H9 (cell line): ENCODE results near the gene WDR74. TPM values are rescaled to one million over a fixed set of nuclear protein-coding genes. Genes with fewer than 3 reads are reported as not detected.

Experiments used
- DNase-seq: peaks from one replicate; pipeline ENCODE4 v3.0.0-alpha.2; 2017
- H2AFZ ChIP-seq: one replicate; pipeline ENCODE4 v1.6.1; 2013; ENCODE audit warnings: mild to moderate bottlenecking, low read length, control low read depth, moderate library complexity
- H2AK5ac ChIP-seq: 2 replicates; pipeline ENCODE4 v1.6.1; 2013; ENCODE audit warnings: low read length, control low read depth, mixed read lengths; ENCODE audit not compliant: insufficient read length
- H2BK120ac ChIP-seq: one replicate; pipeline ENCODE4 v1.6.1; 2013; ENCODE audit warnings: low read depth, mild to moderate bottlenecking, low read length, control low read depth, inconsistent platforms; ENCODE audit not compliant: poor library complexity, severe bottlenecking
- H2BK12ac ChIP-seq: 2 replicates; pipeline ENCODE4 v1.6.1; 2013; ENCODE audit warnings: low read length, control low read depth, mixed read lengths, low read depth; ENCODE audit not compliant: insufficient read length
- H2BK15ac ChIP-seq: 2 replicates; pipeline ENCODE4 v1.6.1; 2013; ENCODE audit warnings: low read depth, low read length, control low read depth
- H2BK20ac ChIP-seq: one replicate; pipeline ENCODE4 v1.6.1; 2013; ENCODE audit warnings: low read depth, mild to moderate bottlenecking, low read length, control low read depth, inconsistent platforms; ENCODE audit not compliant: poor library complexity, severe bottlenecking
- H2BK5ac ChIP-seq: 2 replicates; pipeline ENCODE4 v1.6.1; 2013; ENCODE audit warnings: low read length, control low read depth, mixed read lengths; ENCODE audit not compliant: insufficient read length
- H3K14ac ChIP-seq: 2 replicates; pipeline ENCODE4 v1.6.1; 2013; ENCODE audit warnings: low read length, control low read depth; ENCODE audit not compliant: insufficient read depth
- H3K18ac ChIP-seq: 2 replicates; pipeline ENCODE4 v1.6.1; 2013; ENCODE audit warnings: low read depth, mild to moderate bottlenecking, mixed read lengths, low read length, control low read depth; ENCODE audit not compliant: insufficient read length
- H3K23ac ChIP-seq: 2 replicates; pipeline ENCODE4 v1.6.1; 2013; ENCODE audit warnings: low read length, control low read depth, mixed read lengths, low read depth; ENCODE audit not compliant: insufficient read length
- H3K23me2 ChIP-seq: 2 replicates; pipeline ENCODE4 v1.6.1; 2013; ENCODE audit warnings: low read depth, mild to moderate bottlenecking, mixed read lengths, low read length, control low read depth; ENCODE audit not compliant: insufficient read length, poor library complexity, severe bottlenecking
- H3K27ac ChIP-seq: 2 replicates; pipeline ENCODE4 v1.5.1; 2013; ENCODE audit warnings: low read length, control low read depth, mixed read lengths, low read depth; ENCODE audit not compliant: insufficient read length
- H3K27me3 ChIP-seq: 2 replicates; pipeline ENCODE4 v1.6.1; 2013; ENCODE audit warnings: low read length, control low read depth, inconsistent platforms; ENCODE audit not compliant: insufficient read depth
- H3K4ac ChIP-seq: 2 replicates; pipeline ENCODE4 v1.6.1; 2013; ENCODE audit warnings: low read depth, mild to moderate bottlenecking, control low read depth, inconsistent platforms, low read length, moderate library complexity
- H3K4me1 ChIP-seq: 2 replicates; pipeline ENCODE4 v1.6.1; 2013; ENCODE audit warnings: low read length, control low read depth, inconsistent platforms; ENCODE audit not compliant: insufficient read depth
- H3K4me2 ChIP-seq: 2 replicates; pipeline ENCODE4 v1.6.1; 2013; ENCODE audit warnings: low read length, control low read depth, mixed read lengths; ENCODE audit not compliant: insufficient read length, insufficient read depth
- H3K56ac ChIP-seq: 2 replicates; pipeline ENCODE4 v1.6.1; 2013; ENCODE audit warnings: low read depth, mild to moderate bottlenecking, mixed read lengths, low read length, control low read depth; ENCODE audit not compliant: insufficient read length
- H3K79me1 ChIP-seq: 2 replicates; pipeline ENCODE4 v1.6.1; 2013; ENCODE audit warnings: low read depth, mild to moderate bottlenecking, moderate library complexity, low read length, control low read depth, inconsistent platforms; ENCODE audit not compliant: insufficient read depth, poor library complexity, severe bottlenecking
- H3K79me2 ChIP-seq: 2 replicates; pipeline ENCODE4 v1.6.1; 2013; ENCODE audit warnings: low read length, control low read depth, inconsistent platforms; ENCODE audit not compliant: insufficient read depth
- H3K9ac ChIP-seq: 2 replicates; pipeline ENCODE4 v1.6.1; 2013; ENCODE audit warnings: low read length, control low read depth, mixed read lengths; ENCODE audit not compliant: insufficient read length; ENCODE audit errors: extremely low read depth
- H3K9me3 ChIP-seq: one replicate; pipeline ENCODE4 v1.6.1; 2013; ENCODE audit warnings: low read depth, low read length, inconsistent platforms; ENCODE audit not compliant: control insufficient read depth
- H3T11ph ChIP-seq: one replicate; pipeline ENCODE4 v1.6.1; 2013; ENCODE audit warnings: mild to moderate bottlenecking, low read length, control low read depth, inconsistent platforms
- H4K20me1 ChIP-seq: one replicate; pipeline ENCODE4 v1.6.1; 2013; ENCODE audit not compliant: control insufficient read depth, insufficient read length, insufficient read depth
- H4K5ac ChIP-seq: 2 replicates; pipeline ENCODE4 v1.6.1; 2013; ENCODE audit warnings: low read depth, mild to moderate bottlenecking, mixed read lengths, low read length, control low read depth; ENCODE audit not compliant: insufficient read length
- H4K8ac ChIP-seq: replicated peaks from 2 replicates; pipeline ENCODE4 v1.6.1; 2013; ENCODE audit warnings: low read length, control low read depth, mixed read lengths, low read depth; ENCODE audit not compliant: insufficient read length
- H4K91ac ChIP-seq: 2 replicates; pipeline ENCODE4 v1.6.1; 2013; ENCODE audit warnings: low read depth, mild to moderate bottlenecking, moderate library complexity, mixed read lengths, low read length, control low read depth; ENCODE audit not compliant: insufficient read length
- H3K27ac Mint-ChIP-seq, 3 experiments: 2 replicates in 2 of 3; 3 replicates in 1 of 3; pipeline ENCODE4 v1.8.0; 2020 to 2021; ENCODE audit warnings: mixed read lengths in 3 of 3, mild to moderate bottlenecking in 1 of 3, moderate library complexity in 1 of 3
- H3K27me3 Mint-ChIP-seq: 2 replicates; pipeline ENCODE4 v1.8.0; 2021; ENCODE audit warnings: low read depth, mild to moderate bottlenecking, moderate library complexity, mixed read lengths
- H3K36me3 Mint-ChIP-seq, 3 experiments: 2 replicates in 2 of 3; 3 replicates in 1 of 3; pipeline ENCODE4 v1.8.0; 2020 to 2021; ENCODE audit warnings: low read depth in 3 of 3, mixed read lengths in 3 of 3; ENCODE audit not compliant: insufficient read depth in 1 of 3
- H3K4me1 Mint-ChIP-seq, 2 experiments: 2 replicates each; pipeline ENCODE4 v1.8.0; 2020; ENCODE audit warnings: mixed read lengths in 2 of 2
- H3K4me3 Mint-ChIP-seq, 2 experiments: 2 replicates in 1 of 2; 3 replicates in 1 of 2; pipeline ENCODE4 v1.8.0; 2020 to 2021; ENCODE audit warnings: mild to moderate bottlenecking in 2 of 2, mixed read lengths in 2 of 2, moderate library complexity in 1 of 2
- H3K9me3 Mint-ChIP-seq, 2 experiments: 2 replicates in 1 of 2; 3 replicates in 1 of 2; pipeline ENCODE4 v1.8.0; 2020; ENCODE audit warnings: mild to moderate bottlenecking in 2 of 2, mixed read lengths in 2 of 2, moderate library complexity in 1 of 2
- CTCF ChIP-seq: fragments of 200-600 bp; sonication (generic); conservative IDR thresholded peaks from 3 replicates; pipeline ENCODE4 v1.8.0; 2021; ENCODE audit warnings: antibody characterized with exemption, mild to moderate bottlenecking
- WGBS: extraction: QIAGEN DNeasy Blood & Tissue Kit; methylation state at CpG from one replicate; pipeline ENCODE4 v1.1.7; 2013; ENCODE audit warnings: missing lambda C conversion rate, low lambda C conversion rate, mixed read lengths; ENCODE audit not compliant: insufficient read length; ENCODE audit errors: extremely low coverage; 5-methylcytosine and 5-hydroxymethylcytosine counted together
- total RNA-seq: library from RNA; stranded (reverse); gene quantifications from 2 replicates; pipeline ENCODE4 v1.2.1, GENCODE V29; 2021

The WDR74 gene
- total RNA-seq, 1 experiment from 2014 or later, result 121 TPM

DNA sequence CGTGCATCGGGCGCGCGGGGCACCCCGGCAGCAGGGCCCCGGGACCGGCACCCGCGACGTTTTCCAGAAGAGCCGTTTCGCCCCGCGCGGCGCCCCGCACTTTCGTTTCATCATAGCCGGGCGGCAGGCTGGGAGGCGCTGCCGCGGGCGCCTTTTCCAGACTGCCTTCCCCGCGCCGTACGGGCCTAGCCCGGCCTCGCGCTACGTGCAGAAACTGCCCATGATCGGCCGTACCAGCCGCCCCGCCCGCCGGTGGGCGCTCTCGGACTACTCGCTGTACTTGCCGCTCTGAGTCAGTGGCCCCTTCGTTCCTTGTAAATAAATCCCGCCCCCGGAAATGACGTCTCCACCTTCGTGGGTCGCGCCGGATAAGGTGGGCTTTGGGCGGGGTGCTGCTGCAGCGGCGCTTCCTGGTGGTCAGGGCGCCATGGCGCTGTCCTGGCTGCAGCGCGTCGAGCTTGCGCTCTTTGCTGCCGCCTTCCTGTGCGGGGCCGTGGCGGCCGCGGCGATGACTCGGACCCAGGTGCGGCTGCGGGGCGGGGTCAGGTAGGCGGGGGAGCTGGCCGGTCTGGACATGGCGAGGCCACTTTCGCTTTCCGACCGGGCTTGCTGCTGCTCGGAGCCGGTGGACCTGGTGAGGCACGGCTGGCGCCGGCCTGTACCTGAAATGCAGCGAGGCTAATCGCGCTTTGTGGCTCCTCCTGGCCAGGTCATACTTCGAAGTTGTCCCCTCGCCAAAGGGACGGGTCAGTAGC, 52.2 kb downstream of the WDR74 start, which contains the start of gene TMEM179B:
TMEM179B (plus strand) TSS at position 398 of the 755 bp plus-strand sequence; CDS start at position 428, 30 bp downstream.
- DNase-seq, result peak; percentile 98
- Mint-ChIP-seq H3K36me3 (peaks cover 24 to 68% (median 49%) of the 10 kb centered on the region in 3 experiments), H3K4me3 (peak within 1 kb of the TSS; percentile 89 to 94), H3K27ac (peak within 1 kb of the TSS; percentile 94 to 98 (median 96)), H3K27me3 (no peaks in the 10 kb centered on the region; the same call in 1 of the 2 replicates), H3K9me3 (no peaks in the 10 kb centered on the region; a peak in 1 of 5 replicates), H3K4me1 (peaks cover 24 to 32% of the 10 kb centered on the region in 2 experiments)
- Histone ChIP-seq H4K20me1 (no peaks in the 10 kb centered on the region), H2BK5ac (no peak within 1 kb of the TSS), H4K5ac (no peak within 1 kb of the TSS), H3K18ac (peak within 1 kb of the TSS; percentile 7), H3K27ac (peak within 1 kb of the TSS; percentile 23), H3K4ac (no peak within 1 kb of the TSS), H2BK15ac (no peak within 1 kb of the TSS), H3K23me2 (peaks cover 4% of the 10 kb centered on the region), H3K79me1 (no peaks in the 10 kb centered on the region), H2AK5ac (no peak within 1 kb of the TSS), H2BK12ac (no peak within 1 kb of the TSS), H2AFZ (no peak within 1 kb of the TSS), H3K79me2 (no peaks in the 10 kb centered on the region; the same call in 1 of the 2 replicates), H2BK20ac (no peak within 1 kb of the TSS), H3K27me3 (no peaks in the 10 kb centered on the region), H3K9ac (peak within 1 kb of the TSS; percentile 91), H3T11ph (no peak within 1 kb of the TSS), H3K23ac (no peak within 1 kb of the TSS), H3K4me2 (peak within 1 kb of the TSS; percentile 64), H4K8ac (no peak within 1 kb of the TSS), H3K14ac (peak within 1 kb of the TSS; percentile 10), H2BK120ac (no peak within 1 kb of the TSS), H3K4me1 (no peaks in the 10 kb centered on the region), H3K9me3 (no peaks in the 10 kb centered on the region), H4K91ac (no peak within 1 kb of the TSS), H3K56ac (no peak within 1 kb of the TSS)
- no CpG with 5 or more reads among the region's 88 CpGs for WGBS
- peak; percentile 49 for TF ChIP-seq CTCF
